ENCODE results near the gene CA12.
"Not testable (repeated sequence)": the region's sequence is repeated elsewhere in the genome, so short reads cannot be mapped to it uniquely, and the experiment has no call there.

Gene CA12

DNA sequence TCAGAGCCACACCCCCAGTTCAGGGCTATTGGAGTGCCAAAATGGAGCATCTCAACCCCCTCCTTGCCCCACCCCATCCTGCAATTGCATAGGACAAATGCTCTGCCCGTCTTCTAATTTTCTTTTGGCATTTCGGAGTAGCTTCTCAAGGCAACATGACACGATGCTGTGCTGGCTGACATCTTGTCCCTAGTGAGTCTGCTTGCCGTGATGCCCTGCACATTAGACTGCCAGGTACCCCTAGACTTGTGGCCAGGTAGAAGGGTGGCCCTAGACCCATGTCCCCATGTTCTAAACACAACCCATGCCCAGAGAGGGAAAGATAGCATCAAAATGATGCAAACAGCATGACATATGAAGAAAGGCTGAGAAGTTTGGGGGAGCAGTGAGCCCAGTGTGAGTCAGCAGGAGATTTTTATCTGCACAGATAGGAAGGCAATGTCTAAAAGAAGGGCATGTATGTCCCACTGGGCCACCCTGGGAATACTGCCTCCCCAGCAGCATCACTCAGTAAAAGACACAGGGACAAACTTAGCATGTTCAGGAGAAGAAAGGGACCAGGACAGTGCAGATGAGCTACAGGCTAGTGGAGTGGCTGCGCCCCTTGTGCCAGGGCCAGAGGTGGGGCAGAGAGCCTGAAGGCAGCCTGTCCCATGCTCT lies 36.8 kb downstream of the CA12 start:
- in situ Hi-C loops (cut with MboI; ENCODE audit: low pct_unique_long_range_greater_than_20kb, low sequenced_read_pairs): no loop called here
- no peak for DNase-seq

DNA sequence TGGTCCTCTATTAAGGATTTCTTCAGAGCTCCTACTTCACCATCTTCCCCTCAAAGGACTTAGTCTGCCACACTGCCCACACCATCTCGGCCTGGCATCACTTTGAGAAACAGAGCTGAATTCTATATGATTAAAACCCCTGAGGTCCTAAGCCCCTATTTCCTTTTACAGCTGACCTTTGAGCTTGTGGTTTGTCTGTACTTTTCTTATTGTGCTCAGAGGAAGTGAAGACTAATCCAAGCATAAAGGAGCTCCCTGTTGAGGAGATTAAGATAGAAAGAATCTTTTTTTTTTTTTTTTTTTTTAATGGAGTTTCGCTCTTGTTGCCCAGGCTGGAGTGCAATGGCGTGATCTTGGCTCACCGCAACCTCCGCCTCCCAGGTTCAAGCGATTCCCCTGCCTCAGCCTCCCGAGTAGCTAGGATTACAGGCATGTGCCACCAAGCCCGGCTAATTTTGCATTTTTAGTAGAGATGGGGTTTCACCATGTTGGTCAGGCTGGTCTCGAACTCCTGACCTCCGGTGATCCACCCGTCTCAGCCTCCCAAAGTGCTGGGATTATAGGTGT lies 38.6 kb downstream of the CA12 start:
- DNase-seq: peak; percentile 71
- in situ Hi-C loops (cut with MboI; ENCODE audit: low pct_unique_long_range_greater_than_20kb, low sequenced_read_pairs): not testable (repeated sequence)

GRCh38 chr15:63341898-63342297 lies 39.7 kb downstream of the CA12 start:
- in situ Hi-C loops (cut with MboI; ENCODE audit: low pct_unique_long_range_greater_than_20kb, low sequenced_read_pairs): no loop called here
- DNase-seq: no peak

- in situ Hi-C loops (cut with MboI; ENCODE audit: low pct_unique_long_range_greater_than_20kb, low sequenced_read_pairs): no loop called here
These were observed 40.8 kb downstream of the CA12 start for GRCh38 chr15:63340878-63341277.

DNA sequence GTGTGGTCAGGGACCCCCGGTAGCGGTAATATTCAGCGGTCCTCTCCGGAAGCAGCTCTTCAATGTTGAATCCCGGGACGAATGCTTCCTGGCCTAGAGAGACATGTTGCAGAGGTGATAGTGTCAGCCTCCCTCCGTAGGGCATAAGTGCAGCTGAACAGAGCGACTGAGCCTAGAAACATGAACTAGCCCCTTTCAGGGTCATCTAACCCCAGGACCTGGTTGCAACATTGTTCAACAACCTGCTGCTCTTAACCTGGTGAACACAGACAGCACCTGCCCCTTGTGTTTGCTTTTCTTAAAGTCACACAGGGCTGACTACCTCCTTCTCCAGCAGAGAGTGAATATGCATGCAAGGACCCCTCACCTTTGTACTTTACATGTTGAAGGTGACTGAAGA lies 41.3 kb downstream of the CA12 start:
- no peak for DNase-seq

More at GRCh38 chr15:63340878-63341277, 40.8 kb downstream of the CA12 start:
- no peak for DNase-seq

DNA sequence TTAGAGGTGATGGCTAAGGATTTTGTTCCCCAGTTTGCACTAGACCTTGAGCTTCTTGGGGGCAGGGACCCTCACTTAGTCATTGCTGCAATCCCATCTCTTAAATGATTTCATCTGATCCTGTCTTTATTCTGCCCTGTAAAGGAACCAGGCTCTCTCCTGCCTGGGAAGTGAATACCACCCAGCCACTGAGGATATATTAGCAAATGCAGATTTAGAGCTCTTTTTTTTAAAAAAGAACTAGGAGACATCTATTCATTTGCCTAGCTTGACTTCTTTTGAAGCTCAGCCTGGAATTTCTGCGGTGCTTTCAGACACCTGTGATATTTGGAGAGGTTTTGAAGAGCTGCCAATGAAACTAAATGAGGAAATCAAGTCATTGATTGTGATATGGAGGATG lies 41.8 kb downstream of the CA12 start:
- DNase-seq: no peak
- in situ Hi-C loops (cut with MboI; ENCODE audit: low pct_unique_long_range_greater_than_20kb, low sequenced_read_pairs): no loop called here

More for the DNA sequence above, 41.3 kb downstream of the CA12 start:
- in situ Hi-C loops (cut with MboI; ENCODE audit: low pct_unique_long_range_greater_than_20kb, low sequenced_read_pairs): no loop called here

GRCh38 chr15:63339006-63339766 lies 42.5 kb downstream of the CA12 start:
- DNase-seq: no peak
- in situ Hi-C loops (cut with MboI; ENCODE audit: low pct_unique_long_range_greater_than_20kb, low sequenced_read_pairs): no loop called here

- in situ Hi-C loops (cut with MboI; ENCODE audit: low pct_unique_long_range_greater_than_20kb, low sequenced_read_pairs): no loop called here
- DNase-seq: no peak
These were observed 43.5 kb downstream of the CA12 start for GRCh38 chr15:63338170-63338569.

GRCh38 chr15:63337046-63337445 lies 44.6 kb downstream of the CA12 start:
- no peak for DNase-seq
- in situ Hi-C loops (cut with MboI; ENCODE audit: low pct_unique_long_range_greater_than_20kb, low sequenced_read_pairs): no loop called here

- no peak for DNase-seq
- in situ Hi-C loops (cut with MboI; ENCODE audit: low pct_unique_long_range_greater_than_20kb, low sequenced_read_pairs): no loop called here
These were observed 46.0 kb downstream of the CA12 start for GRCh38 chr15:63335543-63336240.

- DNase-seq: no peak
These were observed 46.8 kb downstream of the CA12 start for GRCh38 chr15:63334821-63335220.

DNA sequence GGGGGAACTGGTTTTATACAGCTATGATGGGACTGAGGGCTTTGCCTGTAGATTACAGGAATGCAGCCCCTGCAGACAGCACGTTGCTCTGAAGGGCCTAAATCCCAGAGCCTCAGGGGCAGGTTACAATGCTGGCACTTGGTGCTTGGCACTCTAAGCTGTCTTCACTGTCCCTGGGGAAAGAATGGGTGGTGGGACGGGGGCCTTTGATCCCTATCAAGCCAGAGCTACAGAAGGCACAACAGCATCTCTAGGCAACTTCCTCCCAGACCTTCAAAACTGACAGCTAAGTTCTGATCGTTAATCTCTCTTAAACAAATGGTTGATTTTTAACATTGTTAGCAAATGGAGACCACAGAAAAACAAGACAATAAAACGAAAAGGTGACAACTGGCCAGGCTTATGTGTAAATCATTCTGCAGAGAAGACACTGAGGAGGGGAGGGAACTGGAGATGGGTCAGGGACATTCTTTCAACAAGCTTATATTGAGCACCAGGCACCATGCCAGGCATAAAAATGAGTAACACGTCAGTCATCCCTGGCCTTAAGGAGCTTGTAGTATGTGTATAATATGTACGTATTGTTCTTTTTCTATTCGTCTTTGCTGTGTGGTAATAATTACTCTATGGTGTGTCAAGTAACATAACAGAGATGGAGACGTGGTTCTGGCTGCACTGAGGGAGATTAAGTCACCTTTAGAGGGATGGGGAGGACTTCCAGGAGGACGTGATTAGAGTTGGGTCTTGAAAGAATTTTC lies 49.1 kb downstream of the CA12 start:
- peak; percentile 26 for DNase-seq
- in situ Hi-C loops (cut with MboI; ENCODE audit: low pct_unique_long_range_greater_than_20kb, low sequenced_read_pairs): no loop called here

More at GRCh38 chr15:63334821-63335220, 46.8 kb downstream of the CA12 start:
- in situ Hi-C loops (cut with MboI; ENCODE audit: low pct_unique_long_range_greater_than_20kb, low sequenced_read_pairs): no loop called here

DNA sequence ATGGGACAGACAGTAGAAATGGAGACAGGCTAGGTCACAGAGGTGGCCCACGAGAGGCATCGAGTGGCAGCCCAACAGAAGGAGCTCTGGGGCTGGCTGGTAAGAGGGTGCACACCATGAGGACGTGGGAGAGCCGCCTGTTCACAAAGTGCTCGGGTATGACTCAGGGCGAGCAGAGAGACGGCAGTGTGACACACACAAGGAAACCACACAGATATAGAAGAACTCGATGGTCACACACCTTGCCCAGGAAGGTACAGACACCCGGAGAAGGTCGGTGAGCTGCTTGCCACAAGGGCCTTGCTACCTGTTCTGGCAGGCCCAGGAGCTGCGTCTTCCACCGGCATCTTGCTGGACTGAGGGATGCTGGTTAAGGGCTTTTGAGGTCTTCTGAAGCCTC lies 50.2 kb downstream of the CA12 start:
- DNase-seq: no peak
- in situ Hi-C loops (cut with MboI; ENCODE audit: low pct_unique_long_range_greater_than_20kb, low sequenced_read_pairs): no loop called here

DNA sequence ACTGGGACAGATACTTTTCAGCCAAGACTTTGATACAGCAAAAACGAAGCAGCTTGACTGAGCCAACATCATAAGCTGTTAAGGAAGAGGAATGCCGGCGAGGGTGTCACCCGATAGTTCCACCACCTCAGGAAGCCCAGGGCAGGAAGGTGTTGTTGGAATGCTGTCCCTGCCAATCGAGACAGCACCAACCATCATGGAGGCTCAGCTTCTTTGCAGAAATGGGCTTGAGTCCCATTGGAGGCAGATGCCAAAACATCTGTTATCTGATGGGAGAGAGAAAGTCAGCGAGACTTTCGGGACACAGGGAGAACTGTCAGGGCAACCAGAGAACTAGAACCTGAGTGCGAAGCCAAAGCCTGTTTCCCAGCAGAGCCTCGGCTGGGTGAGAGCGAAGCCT lies 50.7 kb downstream of the CA12 start:
- no peak for DNase-seq
- in situ Hi-C loops (cut with MboI; ENCODE audit: low pct_unique_long_range_greater_than_20kb, low sequenced_read_pairs): no loop called here

GRCh38 chr15:63329567-63330350 lies 51.9 kb downstream of the CA12 start:
- in situ Hi-C loops (cut with MboI; ENCODE audit: low pct_unique_long_range_greater_than_20kb, low sequenced_read_pairs): no loop called here
- no peak for DNase-seq

DNA sequence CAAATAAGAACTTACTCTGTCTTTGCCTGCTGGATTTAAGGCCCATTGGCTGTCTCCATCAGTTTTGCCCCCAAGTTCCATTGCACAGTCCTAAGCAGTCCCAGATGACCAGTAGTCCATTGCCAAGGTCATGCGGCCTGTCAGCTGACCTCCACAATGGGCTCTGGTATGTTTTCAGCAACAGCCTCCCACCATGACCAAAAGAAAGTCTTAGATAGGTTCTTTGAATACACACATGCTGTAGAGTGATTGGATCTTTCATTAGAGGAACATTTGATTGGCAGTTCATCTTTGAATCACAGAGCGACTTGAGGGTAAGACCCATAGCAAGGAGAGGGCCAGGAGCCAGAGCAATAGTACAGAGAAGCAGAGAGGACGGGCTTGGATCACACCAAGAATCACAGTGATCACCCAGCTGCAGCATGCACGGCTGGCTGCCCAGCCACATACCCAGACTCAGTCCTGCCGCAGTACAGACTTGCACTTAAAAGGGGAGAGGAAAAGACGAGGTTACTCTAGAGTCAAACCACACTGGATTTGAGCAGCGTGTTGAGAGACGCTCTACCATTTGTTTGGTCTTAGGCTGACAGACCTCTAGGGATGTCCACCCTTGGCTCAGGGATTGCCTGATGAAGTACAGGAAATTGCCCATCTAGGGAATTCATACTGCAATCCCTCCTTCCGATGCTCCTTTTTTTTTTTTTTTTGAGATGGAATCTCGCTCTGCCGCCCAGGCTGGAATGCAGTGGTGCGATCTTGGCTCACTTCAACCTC lies 53.8 kb downstream of the CA12 start:
- in situ Hi-C loops (cut with MboI; ENCODE audit: low pct_unique_long_range_greater_than_20kb, low sequenced_read_pairs): no loop called here

GRCh38 chr15:63324770-63325169 lies 56.9 kb downstream of the CA12 start:
- no peak for DNase-seq
- in situ Hi-C loops (cut with MboI; ENCODE audit: low pct_unique_long_range_greater_than_20kb, low sequenced_read_pairs): no loop called here

More for the DNA sequence above, 53.8 kb downstream of the CA12 start:
- DNase-seq: no peak
